ENCODE results near the gene FLNC.

Gene FLNC

DNA sequence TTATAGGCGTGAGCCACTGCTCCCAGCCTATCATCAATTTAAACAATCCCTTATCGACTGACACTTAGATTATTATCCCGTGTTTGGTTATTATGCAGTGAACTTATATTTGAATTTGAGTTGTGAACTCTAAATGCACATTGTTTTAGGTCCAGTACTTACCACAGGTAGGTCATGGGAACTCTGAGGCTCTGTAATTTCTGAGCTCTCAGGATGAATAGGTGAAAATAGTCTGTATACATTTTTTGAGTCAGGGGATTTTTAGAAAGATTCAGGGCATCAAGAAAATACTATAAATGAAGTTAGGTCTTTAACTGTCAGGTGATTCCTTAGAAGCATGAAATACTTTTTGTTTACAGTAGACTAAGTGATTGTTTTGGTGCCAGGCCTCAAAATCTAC is 29.6 kb upstream of the FLNC start:
- TF ChIP-seq CTCF (IDR thresholded peaks at IDR 0.05; ENCODE audit: insufficient read depth, low read length, poor library complexity, severe bottlenecking) = no peak
- no peak for TF ChIP-seq EZH2phosphoT487 (conservative IDR thresholded peaks at IDR 0.05; ENCODE audit: low read length)
- no peaks in the 10 kb centered on the region for H4K20me1 ChIP-seq (ENCODE audit: low read depth, low read length)
- H3K9me3 ChIP-seq (ENCODE audit: insufficient read depth, low read length) = no peaks in the 10 kb centered on the region
- no peaks in the 10 kb centered on the region for H3K27me3 ChIP-seq (ENCODE audit: low read length)
- H3F3A ChIP-seq (ENCODE audit: insufficient read depth) = no peaks in the 10 kb centered on the region
- no peak overlapping the region for H3K4me2 ChIP-seq (ENCODE audit: low read depth, low read length, poor library complexity, severe bottlenecking)
- H3K9ac ChIP-seq (ENCODE audit: low read length) = no peak overlapping the region
- H3K9me2 ChIP-seq (replicated peaks; ENCODE audit: insufficient read depth, low read length) = no peaks in the 10 kb centered on the region
- no peak overlapping the region for H3K27ac ChIP-seq (ENCODE audit: low read depth, low read length)
- H3K36me3 ChIP-seq (ENCODE audit: low read length) = no peaks in the 10 kb centered on the region
- no peaks in the 10 kb centered on the region for H3K79me2 ChIP-seq (ENCODE audit: insufficient read depth, low read length)
- no peak overlapping the region for H3K4me3 ChIP-seq (ENCODE audit: insufficient read depth, low read length, poor library complexity, severe bottlenecking)
- H2AFZ ChIP-seq (ENCODE audit: low read depth, low read length, severe bottlenecking) = no peak overlapping the region

DNA sequence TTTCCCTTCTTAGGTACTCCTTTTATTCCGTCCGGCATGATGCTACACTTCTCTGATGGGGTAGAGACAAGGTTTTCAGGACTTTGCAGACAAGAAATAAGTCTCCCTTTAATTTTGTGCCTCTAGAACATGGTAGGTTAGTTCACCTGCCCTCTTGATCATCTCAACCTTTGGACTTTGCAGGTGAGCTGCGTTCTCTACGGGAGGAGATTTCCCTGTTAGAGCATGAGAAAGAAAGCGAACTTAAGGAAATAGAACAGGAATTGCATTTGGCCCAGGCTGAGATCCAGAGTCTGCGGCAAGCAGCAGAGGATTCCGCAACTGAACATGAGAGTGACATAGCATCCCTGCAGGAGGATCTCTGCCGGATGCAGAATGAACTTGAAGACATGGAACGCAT is 29.2 kb upstream of the FLNC start:
- Histone ChIP-seq H3K79me2 (ENCODE audit: insufficient read depth, low read length) (no peaks in the 10 kb centered on the region), H3K4me3 (ENCODE audit: insufficient read depth, low read length, poor library complexity, severe bottlenecking) (no peak overlapping the region), H3K9me3 (ENCODE audit: insufficient read depth, low read length) (no peaks in the 10 kb centered on the region), H3F3A (ENCODE audit: insufficient read depth) (no peaks in the 10 kb centered on the region), H3K27me3 (ENCODE audit: low read length) (no peaks in the 10 kb centered on the region), H4K20me1 (ENCODE audit: low read depth, low read length) (no peaks in the 10 kb centered on the region), H3K27ac (ENCODE audit: low read depth, low read length) (no peak overlapping the region), H2AFZ (ENCODE audit: low read depth, low read length, severe bottlenecking) (no peak overlapping the region), H3K9ac (ENCODE audit: low read length) (no peak overlapping the region), H3K36me3 (ENCODE audit: low read length) (no peaks in the 10 kb centered on the region), H3K9me2 (replicated peaks; ENCODE audit: insufficient read depth, low read length) (no peaks in the 10 kb centered on the region), H3K4me2 (ENCODE audit: low read depth, low read length, poor library complexity, severe bottlenecking) (no peak overlapping the region)
- TF ChIP-seq EZH2phosphoT487 (conservative IDR thresholded peaks at IDR 0.05; ENCODE audit: low read length) (no peak), CTCF (IDR thresholded peaks at IDR 0.05; ENCODE audit: insufficient read depth, low read length, poor library complexity, severe bottlenecking) (no peak)

DNA sequence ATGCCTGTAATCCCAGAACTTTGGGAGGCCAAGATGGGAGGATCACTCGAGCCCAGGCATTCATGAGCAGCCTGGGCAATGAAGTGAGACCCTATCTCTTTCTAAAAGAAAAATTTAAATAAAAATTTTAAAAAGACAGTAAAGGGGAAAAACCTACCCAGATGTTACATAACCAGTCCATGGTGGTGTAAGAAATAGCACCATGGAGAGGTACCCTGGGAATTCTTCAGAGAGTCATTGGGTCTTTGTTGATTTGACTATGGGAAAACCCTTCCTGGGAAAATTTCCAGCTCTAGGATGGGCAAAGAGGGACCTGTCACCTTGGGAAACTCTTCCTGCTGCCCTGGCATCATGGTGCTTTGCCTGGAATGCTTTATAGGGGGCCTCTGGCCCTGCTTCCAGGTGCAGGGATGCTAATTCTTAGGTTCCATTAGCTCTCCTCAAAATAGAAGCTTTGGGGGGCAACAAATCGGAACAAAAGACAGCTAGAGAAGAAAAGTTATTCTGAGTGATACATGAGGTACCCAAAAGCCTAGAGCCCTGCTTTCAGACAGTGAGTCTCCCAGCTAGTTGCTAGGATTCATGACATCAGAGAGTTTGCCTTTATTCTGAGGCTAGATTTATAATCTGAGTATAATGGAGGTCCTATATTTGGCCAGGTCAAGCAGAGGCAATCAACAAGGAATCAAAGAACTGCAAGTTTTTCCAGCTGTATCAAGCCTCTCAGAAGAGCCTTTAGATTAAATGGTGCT is 28.4 kb upstream of the FLNC start:
- no peaks in the 10 kb centered on the region for H3K79me2 ChIP-seq (ENCODE audit: insufficient read depth, low read length)
- TF ChIP-seq CTCF (IDR thresholded peaks at IDR 0.05; ENCODE audit: insufficient read depth, low read length, poor library complexity, severe bottlenecking) (no peak), EZH2phosphoT487 (conservative IDR thresholded peaks at IDR 0.05; ENCODE audit: low read length) (no peak)
- H2AFZ ChIP-seq (ENCODE audit: low read depth, low read length, severe bottlenecking) = no peak overlapping the region
- no peak overlapping the region for H3K9ac ChIP-seq (ENCODE audit: low read length)
- no peaks in the 10 kb centered on the region for H3K9me3 ChIP-seq (ENCODE audit: insufficient read depth, low read length)
- no peaks in the 10 kb centered on the region for H3K36me3 ChIP-seq (ENCODE audit: low read length)
- H3K4me3 ChIP-seq (ENCODE audit: insufficient read depth, low read length, poor library complexity, severe bottlenecking) = no peak overlapping the region
- H3K27ac ChIP-seq (ENCODE audit: low read depth, low read length) = no peak overlapping the region
- no peaks in the 10 kb centered on the region for H3K9me2 ChIP-seq (replicated peaks; ENCODE audit: insufficient read depth, low read length)
- no peak overlapping the region for H3K4me2 ChIP-seq (ENCODE audit: low read depth, low read length, poor library complexity, severe bottlenecking)
- no peaks in the 10 kb centered on the region for H3K27me3 ChIP-seq (ENCODE audit: low read length)
- H4K20me1 ChIP-seq (ENCODE audit: low read depth, low read length) = no peaks in the 10 kb centered on the region
- no peaks in the 10 kb centered on the region for H3F3A ChIP-seq (ENCODE audit: insufficient read depth)

Measured in SU-DHL-6 (cell line).